Measurements from ENCODE around the gene CX3CL1. TPM values are rescaled to one million over a fixed set of nuclear protein-coding genes. Genes with fewer than 3 reads are reported as not detected.
A peak's percentile ranks its signal among the peaks of the same experiment; 100 is the strongest.

The CX3CL1 gene
- total and polyA plus RNA-seq, 2 of the 13 experiments (the other 11 are each of a cell fraction or from before 2014, with no cell fraction given): 57.3 to 60.8 TPM

DNA sequence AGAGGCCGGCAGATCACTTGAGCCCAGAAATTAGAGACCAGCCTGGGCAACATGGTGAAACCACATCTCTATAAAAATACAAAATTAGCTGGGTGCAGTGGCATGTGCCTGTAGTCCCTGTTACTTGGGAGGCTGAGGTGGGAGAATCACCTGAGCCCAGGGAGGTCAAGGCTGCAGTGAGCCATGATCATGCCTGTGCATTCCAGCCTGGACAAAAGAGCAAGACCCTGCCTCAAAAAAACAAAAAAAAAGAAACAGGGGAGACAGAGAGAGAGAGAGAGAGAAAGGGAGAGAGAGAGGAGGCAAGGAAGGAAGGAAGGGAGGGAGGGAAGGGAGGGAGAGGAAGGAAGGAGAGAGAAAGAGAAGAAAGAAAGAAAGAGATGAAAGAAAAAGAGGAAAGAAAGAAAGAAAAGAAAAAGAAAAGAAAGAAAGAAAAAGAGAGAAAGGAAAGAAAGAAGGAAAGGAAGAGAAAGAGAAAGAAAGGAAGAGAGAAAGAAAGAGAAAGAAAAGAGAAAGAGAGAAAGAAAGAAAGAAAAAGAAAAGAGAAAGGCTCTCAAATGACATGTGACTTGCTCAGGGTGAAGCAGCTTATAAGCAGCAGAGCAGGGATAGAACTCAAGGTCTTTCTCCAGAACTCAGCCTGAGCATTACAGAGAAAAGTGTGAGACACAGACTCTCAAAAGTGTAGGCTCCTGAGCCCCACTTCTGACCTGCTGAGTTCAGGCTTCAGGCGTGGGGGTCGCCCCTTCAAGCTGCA is 15.5 kb downstream of the CX3CL1 start:
- intact Hi-C loops (cut with micrococcal nuclease; ENCODE audit: unreplicated experiment) (no loop called here), in situ Hi-C loops (cut with HindIII; ENCODE audit: extremely low pct_ligation_motif_present, low pct_unique_long_range_greater_than_20kb) (no loop called here)
- no peak for ATAC-seq
- H3K79me2 ChIP-seq (ENCODE audit: insufficient read depth, low read length): no peaks in the 10 kb centered on the region
- ChIA-PET POLR2A (interaction anchor here (3.8 kb wide), 1 partner anchor 15 kb away, joined by 34 read pairs; the partner anchor contains the start of gene CX3CL1), CTCF (ENCODE audit: low intra/inter-chr PET ratio, low total read pairs) (no interaction called here)
- no peak for FAIRE-seq
- H3K4me3 ChIP-seq (replicated peaks in 1 of 3; ENCODE audit: insufficient read depth in 1 of 3, low read depth in 2 of 3, low read length in 3 of 3): no peak overlapping the region
- no peak for DNase-seq (ENCODE audit: low spot score)
- no peaks in the 10 kb centered on the region for H3K9me3 ChIP-seq (ENCODE audit: low read length)
- TF ChIP-seq ZNF121 (CRISPR knock-in tag; IDR thresholded peaks at IDR 0.05) (peak; percentile 64), ZNF605 (CRISPR knock-in tag; IDR thresholded peaks at IDR 0.05) (no peak), ZNF205 (CRISPR knock-in tag; IDR thresholded peaks at IDR 0.05) (no peak)
- TF ChIP-seq, protein P1, sequence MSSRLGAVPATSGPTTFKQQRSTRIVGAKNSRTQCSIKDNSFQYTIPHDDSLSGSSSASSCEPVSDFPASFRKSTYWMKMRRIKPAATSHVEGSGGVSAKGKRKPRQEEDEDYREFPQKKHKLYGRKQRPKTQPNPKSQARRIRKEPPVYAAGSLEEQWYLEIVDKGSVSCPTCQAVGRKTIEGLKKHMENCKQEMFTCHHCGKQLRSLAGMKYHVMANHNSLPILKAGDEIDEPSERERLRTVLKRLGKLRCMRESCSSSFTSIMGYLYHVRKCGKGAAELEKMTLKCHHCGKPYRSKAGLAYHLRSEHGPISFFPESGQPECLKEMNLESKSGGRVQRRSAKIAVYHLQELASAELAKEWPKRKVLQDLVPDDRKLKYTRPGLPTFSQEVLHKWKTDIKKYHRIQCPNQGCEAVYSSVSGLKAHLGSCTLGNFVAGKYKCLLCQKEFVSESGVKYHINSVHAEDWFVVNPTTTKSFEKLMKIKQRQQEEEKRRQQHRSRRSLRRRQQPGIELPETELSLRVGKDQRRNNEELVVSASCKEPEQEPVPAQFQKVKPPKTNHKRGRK (CRISPR knock-in tag; IDR thresholded peaks at IDR 0.05): peak; percentile 84
- H4K20me1 ChIP-seq (ENCODE audit: insufficient read depth, low read length): no peaks in the 10 kb centered on the region
- 33% methylated on average over 3 of the region's 3 CpGs for WGBS (ENCODE audit: low lambda C conversion rate)
- H3K9ac ChIP-seq (ENCODE audit: insufficient read depth, low read depth, low read length): no peak overlapping the region
- H3K4me1 ChIP-seq (ENCODE audit: insufficient read depth, low read length): peaks cover 55% of the 10 kb centered on the region
- H3K4me2 ChIP-seq (ENCODE audit: low read depth, low read length): no peak overlapping the region
- no peak overlapping the region for H2AFZ ChIP-seq (ENCODE audit: low read length)
- peaks cover 3 to 6% of the 10 kb centered on the region in 2 experiments; a peak in 3 of 5 replicates for H3K36me3 ChIP-seq (replicated peaks in 1 of 2; ENCODE audit: control insufficient read depth in 1 of 2, insufficient read depth in 2 of 2, low read length in 2 of 2)
- H3K27ac ChIP-seq (ENCODE audit: extremely low read length, insufficient read depth, low read length): no peak overlapping the region
- peaks cover 2 to 11% of the 10 kb centered on the region in 2 experiments; a peak in 4 of 5 replicates for H3K27me3 ChIP-seq (ENCODE audit: control insufficient read depth in 1 of 2, insufficient read depth in 2 of 2, low read length in 2 of 2)
- no TSS peak for BruUV-seq (replicated peaks)

DNA sequence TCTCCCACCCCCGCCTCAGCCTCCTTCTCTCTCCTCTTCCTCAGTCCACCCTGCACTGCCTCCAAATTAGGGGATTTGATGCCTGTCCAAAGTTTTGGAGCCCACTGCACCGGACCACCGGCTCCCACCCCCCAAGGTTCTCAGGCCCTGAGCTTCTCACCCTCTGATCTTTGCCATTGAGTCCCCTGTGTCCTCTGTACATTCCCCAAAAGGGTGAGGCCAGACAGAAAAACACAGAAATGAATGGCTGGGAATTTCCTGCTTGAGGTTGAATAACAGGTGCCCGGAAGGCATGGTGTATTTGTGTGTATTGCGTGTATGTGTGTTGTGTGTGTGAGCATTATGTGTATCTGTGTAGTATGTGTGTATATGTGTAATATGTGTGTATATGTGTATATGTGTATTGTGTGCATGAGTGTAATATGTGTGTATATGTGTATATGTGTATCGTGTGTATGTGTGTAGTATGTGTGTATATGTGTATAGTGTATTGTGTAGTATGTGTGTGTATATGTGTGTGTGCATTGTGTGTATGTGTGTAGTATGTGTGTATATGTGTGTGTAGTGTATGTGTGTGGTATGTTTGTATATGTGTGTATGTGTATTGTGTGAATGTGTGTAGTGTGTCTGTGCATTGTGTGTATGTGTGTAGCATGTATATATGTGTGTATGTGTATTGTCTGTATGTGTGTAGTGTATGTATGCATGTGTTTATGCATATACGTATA is 16.2 kb downstream of the CX3CL1 start:
- no peaks in the 10 kb centered on the region for H4K20me1 ChIP-seq (ENCODE audit: insufficient read depth, low read length)
- DNase-seq (ENCODE audit: low spot score): no peak
- H3K4me2 ChIP-seq (ENCODE audit: low read depth, low read length): no peak overlapping the region
- in situ Hi-C loops (cut with HindIII; ENCODE audit: extremely low pct_ligation_motif_present, low pct_unique_long_range_greater_than_20kb) (no loop called here), intact Hi-C loops (cut with micrococcal nuclease; ENCODE audit: unreplicated experiment) (no loop called here)
- no peaks in the 10 kb centered on the region for H3K79me2 ChIP-seq (ENCODE audit: insufficient read depth, low read length)
- ChIA-PET CTCF (ENCODE audit: low intra/inter-chr PET ratio, low total read pairs) (no interaction called here), POLR2A (no interaction called here)
- H3K27me3 ChIP-seq (ENCODE audit: control insufficient read depth in 1 of 2, insufficient read depth in 2 of 2, low read length in 2 of 2): peaks cover 4 to 12% of the 10 kb centered on the region in 2 experiments; a peak in 4 of 5 replicates
- WGBS (ENCODE audit: low lambda C conversion rate): 41% methylated on average over 7 of the region's 7 CpGs
- FAIRE-seq: peak; percentile 30
- no peak overlapping the region for H3K4me3 ChIP-seq (replicated peaks in 1 of 3; ENCODE audit: insufficient read depth in 1 of 3, low read depth in 2 of 3, low read length in 3 of 3)
- no peak for ATAC-seq
- H2AFZ ChIP-seq (ENCODE audit: low read length): no peak overlapping the region
- H3K9ac ChIP-seq (ENCODE audit: insufficient read depth, low read depth, low read length): no peak overlapping the region
- H3K9me3 ChIP-seq (ENCODE audit: low read length): no peaks in the 10 kb centered on the region
- no TSS peak for BruUV-seq (replicated peaks)
- no peaks in the 10 kb centered on the region for H3K36me3 ChIP-seq (replicated peaks in 1 of 2; ENCODE audit: control insufficient read depth in 1 of 2, insufficient read depth in 2 of 2, low read length in 2 of 2)
- no peak overlapping the region for H3K27ac ChIP-seq (ENCODE audit: extremely low read length, insufficient read depth, low read length)
- peaks cover 48% of the 10 kb centered on the region for H3K4me1 ChIP-seq (ENCODE audit: insufficient read depth, low read length)
- TF ChIP-seq ZNF614 (CRISPR knock-in tag; IDR thresholded peaks at IDR 0.05; ENCODE audit: borderline replicate concordance) (no peak), RARA (CRISPR knock-in tag; IDR thresholded peaks at IDR 0.05) (no peak), ZNF253 (CRISPR knock-in tag; IDR thresholded peaks at IDR 0.05; ENCODE audit: borderline replicate concordance) (no peak), YEATS2 (CRISPR knock-in tag; IDR thresholded peaks at IDR 0.05; ENCODE audit: borderline replicate concordance) (no peak), ZNF589 (CRISPR knock-in tag; conservative IDR thresholded peaks at IDR 0.05) (0 out of 2 replicates have a peak, but pooled peaks have one; percentile 37), RCOR2 (CRISPR knock-in tag; IDR thresholded peaks at IDR 0.05) (no peak), ZNF607 (CRISPR knock-in tag; IDR thresholded peaks at IDR 0.05; ENCODE audit: borderline replicate concordance) (no peak), NCOA1 (CRISPR knock-in tag; IDR thresholded peaks at IDR 0.05) (no peak), TBL1XR1 (IDR thresholded peaks at IDR 0.05; ENCODE audit: borderline replicate concordance, low read length, partially characterized antibody) (no peak), ZNF484 (CRISPR knock-in tag; IDR thresholded peaks at IDR 0.05; ENCODE audit: borderline replicate concordance, low read depth) (no peak)
- TF ChIP-seq, protein P2, sequence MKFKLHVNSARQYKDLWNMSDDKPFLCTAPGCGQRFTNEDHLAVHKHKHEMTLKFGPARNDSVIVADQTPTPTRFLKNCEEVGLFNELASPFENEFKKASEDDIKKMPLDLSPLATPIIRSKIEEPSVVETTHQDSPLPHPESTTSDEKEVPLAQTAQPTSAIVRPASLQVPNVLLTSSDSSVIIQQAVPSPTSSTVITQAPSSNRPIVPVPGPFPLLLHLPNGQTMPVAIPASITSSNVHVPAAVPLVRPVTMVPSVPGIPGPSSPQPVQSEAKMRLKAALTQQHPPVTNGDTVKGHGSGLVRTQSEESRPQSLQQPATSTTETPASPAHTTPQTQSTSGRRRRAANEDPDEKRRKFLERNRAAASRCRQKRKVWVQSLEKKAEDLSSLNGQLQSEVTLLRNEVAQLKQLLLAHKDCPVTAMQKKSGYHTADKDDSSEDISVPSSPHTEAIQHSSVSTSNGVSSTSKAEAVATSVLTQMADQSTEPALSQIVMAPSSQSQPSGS (CRISPR knock-in tag; IDR thresholded peaks at IDR 0.05): no peak

Data from HepG2 (cell line).